ENCODE data around the gene KISS1.

- TF ChIP-seq FOXM1 (IDR thresholded peaks at IDR 0.05; ENCODE audit: borderline replicate concordance) = no peak
- TF ChIP-seq BHLHE40 (IDR thresholded peaks at IDR 0.05; ENCODE audit: borderline replicate concordance) = no peak
- no peak for TF ChIP-seq TARDBP (IDR thresholded peaks at IDR 0.05)
- TF ChIP-seq SUZ12 (IDR thresholded peaks at IDR 0.05) = no peak
Measured at GRCh38 chr1:204155881-204156280, 40.4 kb downstream of the KISS1 start.

Measured in HEK293T (cell line).